ENCODE measurements around the gene EBPL. TPM values are rescaled to one million over a fixed set of nuclear protein-coding genes. Genes with fewer than 3 reads are reported as not detected.

The EBPL gene
- total and polyA plus RNA-seq, 2 of the 4 experiments (the other 2 are of a cell fraction): 57.9 to 65.3 TPM

Other genes with a start within 250 kb of the EBPL start
- gene CAB39L, start 247.4 kb downstream of the EBPL start, total RNA-seq (2012; rRNA removed): 16.7 and 21.9 TPM in 2 replicates
- 6.6 and 8.5 TPM in 2 replicates for gene CAB39L, start 247.4 kb downstream of the EBPL start, polyA plus RNA-seq (2012; rRNA removed)
- gene SETDB2, start 247.2 kb downstream of the EBPL start, total RNA-seq (2012; rRNA removed): 5.7 and 8.6 TPM in 2 replicates
- 2.9 and 4.3 TPM in 2 replicates for gene SETDB2, start 247.2 kb downstream of the EBPL start, polyA plus RNA-seq (2012; rRNA removed)
- gene PHF11, start 195.5 kb downstream of the EBPL start, total RNA-seq (2012; rRNA removed): 3.9 and 6.7 TPM in 2 replicates
- 12.2 and 15.4 TPM in 2 replicates for gene PHF11, start 195.5 kb downstream of the EBPL start, polyA plus RNA-seq (2012; rRNA removed)
- 11.3 and 16.1 TPM in 2 replicates for gene RCBTB1, start 105.9 kb downstream of the EBPL start, total RNA-seq (2012; rRNA removed)
- gene RCBTB1, start 105.9 kb downstream of the EBPL start, polyA plus RNA-seq (2012; rRNA removed): 9.5 and 11.6 TPM in 2 replicates
- not detected in 2 replicates for gene ARL11, start 63.0 kb downstream of the EBPL start, total RNA-seq (2012; rRNA removed)
- not detected in 2 replicates for gene ARL11, start 63.0 kb downstream of the EBPL start, polyA plus RNA-seq (2012; rRNA removed)
- gene KPNA3, start 101.2 kb upstream of the EBPL start, total RNA-seq (2012; rRNA removed): 48.6 and 63.6 TPM in 2 replicates
- gene KPNA3, start 101.2 kb upstream of the EBPL start, polyA plus RNA-seq (2012; rRNA removed): 21.1 and 25.3 TPM in 2 replicates
- gene SPRYD7, start 244.9 kb upstream of the EBPL start, total RNA-seq (2012; rRNA removed): 5.6 and 9.7 TPM in 2 replicates
- gene SPRYD7, start 244.9 kb upstream of the EBPL start, polyA plus RNA-seq (2012; rRNA removed): 6.3 and 20.2 TPM in 2 replicates